ENCODE data around the gene VEPH1. TPM values are rescaled to one million over a fixed set of nuclear protein-coding genes. Genes with fewer than 3 reads are reported as not detected.

VEPH1 gene
- 2.8 TPM for total RNA-seq
- long read RNA-seq, partial matches to known transcripts, result 2 of 3 reads
- long read RNA-seq, other reads (novel, unspliced or antisense), result 1 of 3 reads

GRCh38 chr3:157502916-157503595, at the start of gene VEPH1:
TSS of gene VEPH1 (minus strand) at chr3:157503416. CDS start at chr3:157495349, 8,067 bp downstream.
- no peak for DNase-seq (ENCODE audit: low spot score)

- no peak for DNase-seq (ENCODE audit: low spot score)
Measured at GRCh38 chr3:157551961-157552360, 48.7 kb upstream of the VEPH1 start.

DNA sequence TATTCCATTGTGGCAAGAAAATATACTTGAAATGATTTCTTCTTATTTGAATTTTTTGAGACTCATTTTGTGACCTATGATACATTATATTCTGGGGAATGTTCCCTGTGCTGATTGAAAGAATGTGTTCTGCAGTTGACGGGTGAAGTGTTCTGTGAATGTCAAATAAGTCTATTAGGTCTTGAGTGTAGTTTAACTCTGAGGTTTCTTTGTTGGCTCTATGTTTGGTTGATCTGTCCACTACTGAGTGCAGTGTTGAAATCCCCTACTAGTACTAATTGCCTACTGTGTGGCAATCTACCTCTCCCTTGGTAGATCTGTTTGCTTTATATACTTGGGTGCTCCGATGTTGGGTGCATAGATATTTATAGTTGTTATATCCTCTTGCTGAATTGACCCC, 46.3 kb upstream of the VEPH1 start:
- no peak for DNase-seq (ENCODE audit: low spot score)

DNA sequence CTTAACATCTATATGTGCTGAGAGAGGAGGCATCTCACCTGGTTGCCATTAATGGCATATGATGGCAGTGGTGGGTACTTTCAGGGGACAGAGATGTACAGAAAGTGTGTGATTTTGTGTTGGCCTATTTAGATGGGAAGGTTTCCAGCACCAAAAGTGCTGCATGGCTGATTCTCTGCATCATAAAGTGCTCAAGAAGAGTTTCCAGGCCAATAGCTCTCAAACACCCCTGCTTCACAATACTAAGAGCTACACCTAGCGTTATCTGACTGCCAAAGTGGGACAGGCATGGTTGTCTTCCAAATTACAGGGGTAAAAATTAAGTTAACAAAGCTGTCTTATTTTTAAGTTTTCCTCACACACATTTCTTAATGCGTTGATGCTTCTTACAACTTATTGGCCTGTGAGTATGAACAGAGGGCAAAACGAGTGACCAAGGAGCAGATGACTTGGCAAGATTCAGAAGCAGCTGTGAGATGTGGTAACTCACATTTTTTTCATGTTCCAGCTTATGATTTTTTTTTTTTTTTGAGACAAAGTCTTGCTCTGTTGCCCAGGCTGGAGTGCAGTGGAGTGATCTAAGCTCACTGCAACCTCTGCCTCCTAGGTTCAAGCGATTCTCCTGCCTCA, 41.4 kb upstream of the VEPH1 start:
- DNase-seq (ENCODE audit: low spot score), result no peak

DNA sequence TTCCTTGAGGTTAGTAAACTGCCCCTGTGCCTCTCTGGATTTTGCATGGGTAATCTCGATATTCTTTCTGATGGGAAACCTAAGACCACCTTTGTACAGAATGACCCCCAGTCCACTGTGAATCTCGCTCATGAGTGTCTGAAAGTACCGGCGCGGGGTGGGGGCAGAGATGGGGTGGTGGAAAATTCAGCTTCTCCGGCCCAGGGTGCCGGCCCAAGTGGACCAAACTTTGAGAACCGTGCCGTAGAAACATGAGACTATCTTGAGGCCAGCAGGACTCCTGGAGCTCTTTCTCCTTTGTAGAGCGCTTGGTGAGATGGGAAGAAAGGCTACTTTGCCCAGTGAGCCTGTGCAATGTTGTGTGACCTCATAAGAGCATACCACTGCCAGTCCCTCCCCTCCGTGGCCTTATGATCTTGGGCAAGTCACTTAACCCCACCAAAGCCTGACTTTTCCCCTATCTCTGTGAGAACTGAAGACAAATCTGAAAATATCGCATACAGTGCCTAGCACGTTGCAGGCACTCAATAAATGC, 40.4 kb upstream of the VEPH1 start:
- DNase-seq (ENCODE audit: low spot score), result no peak

DNA sequence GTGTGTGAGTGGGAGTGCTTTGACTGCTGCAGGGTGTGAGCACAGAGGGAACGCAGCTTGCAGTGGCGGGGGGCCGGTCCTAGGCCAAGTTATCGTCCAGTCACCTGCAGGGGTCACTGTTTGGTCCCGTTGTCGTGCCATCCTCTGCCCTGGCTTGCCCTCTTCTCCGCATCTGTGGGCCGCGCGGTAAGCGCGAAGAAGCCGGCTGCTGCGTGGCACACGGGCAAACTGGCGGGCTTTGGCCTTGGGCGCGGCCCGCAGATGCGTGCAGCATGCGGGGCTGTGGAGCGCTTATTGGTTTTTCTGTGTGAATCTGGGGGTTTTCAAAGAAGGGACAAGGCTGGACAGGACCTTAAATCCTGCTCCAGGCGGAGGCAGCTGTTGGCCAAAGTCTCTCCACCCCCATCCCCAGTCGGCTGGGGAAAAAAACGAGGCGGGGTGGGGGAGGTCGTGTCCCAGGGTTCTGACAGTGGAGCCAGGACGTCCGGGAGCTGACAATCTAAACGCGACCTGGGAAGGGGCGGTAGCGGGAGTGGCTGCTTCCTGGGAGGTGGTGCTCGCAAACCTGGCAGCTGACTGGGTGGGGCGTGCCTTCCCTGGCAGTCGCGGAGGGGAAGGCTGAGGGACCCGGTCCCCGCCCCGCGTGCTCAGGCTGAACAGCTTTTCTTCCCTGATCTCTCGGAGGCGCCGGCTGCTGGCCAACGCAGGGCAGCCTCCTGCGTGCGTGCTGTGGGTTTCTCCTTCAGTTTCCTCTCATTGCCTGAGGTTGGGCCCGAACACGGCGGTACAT, 39.7 kb upstream of the VEPH1 start:
- no peak for DNase-seq (ENCODE audit: low spot score)

- no peak for DNase-seq (ENCODE audit: low spot score)
Measured at GRCh38 chr3:157541506-157542236, 38.5 kb upstream of the VEPH1 start.

DNA sequence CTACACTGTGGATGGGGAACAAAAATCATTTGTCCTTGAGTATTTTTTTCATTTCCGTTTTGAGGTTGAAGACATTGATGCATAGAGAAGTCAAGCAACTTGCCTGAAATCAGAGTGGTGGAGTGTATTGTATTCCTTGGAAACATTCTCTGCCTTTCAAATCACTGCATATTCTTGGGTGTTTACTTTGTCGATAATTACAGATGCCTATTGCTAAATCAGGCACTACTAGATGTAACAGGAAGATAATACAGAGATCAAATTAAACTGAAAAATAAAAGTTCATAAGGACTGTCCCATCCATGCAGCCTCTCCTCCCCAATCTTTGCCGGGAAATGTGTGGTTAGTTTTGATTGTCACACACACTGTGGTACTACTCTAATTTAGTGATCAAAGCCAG, 37.4 kb upstream of the VEPH1 start:
- DNase-seq (ENCODE audit: low spot score), result no peak

DNA sequence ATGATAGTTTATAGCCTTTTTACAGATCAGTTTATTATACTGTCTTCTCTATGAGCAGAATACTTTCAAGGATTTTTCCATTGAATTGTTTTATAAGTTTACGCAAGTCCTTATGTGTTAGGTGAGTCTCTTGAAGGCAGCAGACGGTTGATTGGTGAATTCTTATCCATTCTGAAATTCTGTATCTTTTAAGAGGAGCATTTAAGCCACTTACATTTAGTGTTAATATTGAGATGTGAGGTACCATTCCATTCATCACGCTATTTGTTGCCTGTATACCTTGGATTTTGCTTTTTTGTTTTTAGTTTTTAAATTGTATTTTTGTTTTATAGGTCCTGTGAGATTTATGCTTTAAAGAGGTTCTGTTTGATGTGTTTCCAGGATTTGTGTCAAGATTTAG, 32.5 kb upstream of the VEPH1 start:
- no peak for DNase-seq (ENCODE audit: low spot score)

GRCh38 chr3:157534725-157535161, 31.5 kb upstream of the VEPH1 start:
- DNase-seq (ENCODE audit: low spot score), result no peak

DNA sequence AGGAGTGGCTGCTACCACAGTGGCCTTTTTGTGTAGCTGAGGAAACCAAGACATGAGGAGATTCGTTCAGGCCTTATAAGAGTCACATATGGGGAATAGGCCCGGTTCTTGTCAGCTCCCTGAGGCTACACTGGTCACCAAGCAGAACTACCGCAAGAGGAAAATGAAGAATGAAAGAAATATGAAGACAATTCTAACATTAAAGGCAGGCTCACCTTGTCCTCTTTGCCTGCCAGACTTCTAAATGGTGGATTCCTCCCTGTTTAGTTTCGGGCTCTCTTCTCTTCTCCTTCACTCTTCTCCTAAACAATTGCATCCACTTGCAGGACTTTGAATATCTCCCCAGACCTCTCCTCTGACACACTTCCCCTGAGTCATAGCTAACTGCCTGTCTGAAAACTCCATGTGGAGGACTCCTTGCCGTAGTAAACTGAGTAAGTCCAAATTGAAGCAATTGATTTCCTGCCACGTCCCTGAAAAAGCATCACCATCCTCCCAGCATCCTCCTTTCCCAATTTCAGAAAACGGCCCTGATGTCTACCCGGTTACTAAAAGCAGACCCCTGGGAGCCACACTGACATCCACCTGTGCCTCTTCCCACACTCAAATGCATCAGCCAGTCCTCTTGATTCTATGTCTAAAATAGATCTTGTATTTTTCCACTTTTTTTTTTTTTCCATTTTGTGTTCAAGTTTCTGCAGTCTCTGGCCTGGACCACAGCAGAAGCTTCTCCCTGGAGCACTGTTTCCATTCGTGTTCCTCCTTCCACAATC, 30.3 kb upstream of the VEPH1 start:
- no peak for DNase-seq (ENCODE audit: low spot score)

- no peak for DNase-seq (ENCODE audit: low spot score)
Measured at GRCh38 chr3:157532529-157533297, 29.5 kb upstream of the VEPH1 start.

GRCh38 chr3:157531771-157532170, 28.6 kb upstream of the VEPH1 start:
- no peak for DNase-seq (ENCODE audit: low spot score)

DNA sequence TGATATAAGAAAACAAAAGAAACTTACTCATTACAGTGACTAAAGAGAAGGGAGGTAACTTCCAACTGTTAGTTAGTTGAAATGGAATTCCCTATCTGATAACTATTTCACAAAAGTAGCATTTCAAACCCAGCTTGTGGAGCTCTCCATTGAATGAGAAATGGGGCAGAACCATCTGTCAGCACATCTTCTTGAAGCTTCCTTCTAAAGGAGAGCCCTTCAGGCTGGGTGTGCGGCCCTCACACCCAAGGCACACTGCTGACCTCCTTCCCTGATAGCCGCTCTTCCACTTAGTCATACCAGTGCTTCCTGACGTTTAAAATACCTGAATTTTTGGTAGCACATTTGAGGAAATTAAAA, 28.1 kb upstream of the VEPH1 start:
- DNase-seq (ENCODE audit: low spot score), result no peak

DNA sequence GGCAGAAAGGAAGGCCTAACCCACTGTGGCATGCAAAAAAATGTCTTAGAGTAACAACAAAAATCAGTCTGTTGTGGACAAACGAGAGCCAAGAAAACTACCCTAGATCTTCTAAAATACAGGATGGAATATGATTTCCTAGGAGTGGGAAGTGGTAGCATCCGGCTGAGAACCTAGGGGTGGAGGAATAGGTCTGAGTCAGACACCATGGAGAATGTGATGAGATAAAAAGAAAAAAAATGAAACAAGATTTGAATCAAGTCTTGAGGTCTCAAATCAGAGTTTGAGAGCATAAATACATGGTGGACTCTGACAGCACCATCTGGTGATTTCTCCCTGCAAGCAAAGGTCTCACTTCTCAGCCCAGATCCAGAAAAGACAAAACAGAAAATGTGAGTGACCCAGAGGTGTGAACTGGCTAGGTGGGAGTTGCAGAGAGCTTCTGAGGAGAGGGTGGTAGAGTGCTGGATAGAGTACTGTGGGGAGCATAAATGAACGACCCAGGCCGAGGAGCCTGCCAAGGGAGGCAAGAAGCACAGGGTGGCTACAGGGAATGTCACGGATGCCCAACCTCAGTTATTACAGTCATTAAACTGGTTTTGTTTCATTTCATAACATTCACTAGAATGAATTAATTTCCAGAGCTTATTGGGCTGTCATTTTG, 27.6 kb upstream of the VEPH1 start:
- no peak for DNase-seq (ENCODE audit: low spot score)

DNA sequence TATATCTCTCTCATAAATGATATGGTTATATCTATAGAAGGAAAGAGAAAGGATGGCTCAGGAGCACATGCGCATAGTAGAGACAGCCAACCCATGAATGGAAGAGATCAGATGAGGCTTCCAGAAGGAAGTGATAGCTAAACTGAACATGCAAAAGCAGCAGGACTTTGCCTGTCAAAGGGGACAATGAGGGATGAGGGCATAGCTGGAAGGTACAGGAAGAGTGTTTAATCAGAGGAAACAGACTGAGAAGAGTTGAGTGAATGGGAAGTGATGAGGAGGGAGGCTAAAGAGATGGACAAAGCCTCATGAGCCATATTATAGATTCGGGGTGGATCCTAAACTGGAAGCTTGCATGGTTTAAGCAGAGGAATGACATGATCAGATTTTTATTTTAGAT, 26.5 kb upstream of the VEPH1 start:
- no peak for DNase-seq (ENCODE audit: low spot score)

- DNase-seq (ENCODE audit: low spot score), result no peak
Measured at GRCh38 chr3:157529085-157529484, 25.9 kb upstream of the VEPH1 start.

DNA sequence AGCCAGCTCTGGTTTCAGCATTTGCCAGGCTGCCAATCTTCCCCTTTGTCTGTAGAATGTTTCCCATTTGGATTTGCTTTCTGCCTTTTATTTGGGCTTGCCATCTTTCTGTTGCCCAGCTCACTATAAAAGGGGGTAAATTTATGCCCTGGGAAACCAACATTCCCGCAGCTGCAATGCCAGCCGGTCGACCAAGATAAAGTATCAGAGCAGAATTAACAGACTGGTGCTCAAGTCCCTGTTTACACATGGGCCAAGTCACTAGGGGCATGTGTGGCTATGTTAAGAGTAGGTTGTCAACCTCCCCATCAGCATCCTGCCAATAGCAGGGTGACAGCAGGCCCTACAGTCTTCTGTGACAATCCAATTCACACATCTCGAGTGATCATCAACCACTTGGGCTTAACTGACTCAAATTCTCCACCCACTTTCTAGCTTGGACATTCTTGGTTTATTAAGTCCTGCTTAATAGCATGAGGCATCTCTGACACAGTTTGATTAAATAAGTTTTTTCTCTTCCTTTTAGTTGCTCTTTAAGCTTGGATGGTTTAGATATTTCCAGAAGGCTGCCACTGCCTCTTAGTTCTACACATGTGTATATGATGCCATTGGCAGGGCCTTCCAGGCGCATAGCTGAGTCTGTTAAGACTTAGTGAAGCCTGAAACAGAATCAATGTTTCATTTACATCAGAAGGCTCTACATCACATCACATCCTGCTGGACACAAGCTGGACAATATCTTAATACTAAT, 24.1 kb upstream of the VEPH1 start:
- DNase-seq (ENCODE audit: low spot score), result no peak
